Lung (tissue), 12 donors: Measurements from ENCODE around the gene GNAS. TPM values are rescaled to one million over a fixed set of nuclear protein-coding genes. Genes with fewer than 3 reads are reported as not detected.

Experiments used
- ATAC-seq: fragments of 200-7000 bp; cut with Tn5 transposase; one replicate; pipeline ENCODE4 v1.9.1; 2020; ENCODE audit warnings: moderate number of reproducible peaks; ENCODE audit not compliant: insufficient read depth, low FRiP score
- DNase-seq, 3 donors: peaks; one replicate each; pipeline ENCODE4 v3.0.0-alpha.2; 2013 to 2017
- H3K27ac ChIP-seq, 2 donors: one replicate each; pipeline ENCODE4 v1.5.1; 2013; ENCODE audit warnings: mild to moderate bottlenecking in 2 of 2, moderate library complexity in 2 of 2, control low read depth in 1 of 2, inconsistent platforms in 1 of 2, low read depth in 1 of 2, low read length in 1 of 2
- H3K27me3 ChIP-seq, 3 donors: one replicate each; pipeline ENCODE4 v1.5.1; 2013; ENCODE audit warnings: low read length in 2 of 3; ENCODE audit not compliant: control insufficient read depth in 3 of 3, insufficient read depth in 3 of 3
- H3K36me3 ChIP-seq, 4 donors: one replicate each; pipeline ENCODE4 v1.5.1; 2013; ENCODE audit warnings: low read length in 4 of 4, mild to moderate bottlenecking in 1 of 4, moderate library complexity in 1 of 4; ENCODE audit not compliant: control insufficient read depth in 4 of 4, insufficient read depth in 4 of 4
- H3K4me1 ChIP-seq, 5 donors: one replicate each; pipeline ENCODE4 v1.5.1; 2013; ENCODE audit warnings: low read length in 5 of 5, mild to moderate bottlenecking in 2 of 5, moderate library complexity in 1 of 5; ENCODE audit not compliant: control insufficient read depth in 5 of 5, insufficient read depth in 5 of 5
- H3K4me3 ChIP-seq: one replicate; pipeline ENCODE4 v1.5.1; 2013; ENCODE audit warnings: mild to moderate bottlenecking, control low read depth, moderate library complexity
- H3K9ac ChIP-seq, 2 donors: one replicate each; pipeline ENCODE4 v1.5.1; 2013; ENCODE audit warnings: low read length in 2 of 2, control low read depth in 1 of 2; ENCODE audit not compliant: insufficient read depth in 1 of 2
- H3K9me3 ChIP-seq, 4 donors: one replicate each; pipeline ENCODE4 v1.5.1; 2013; ENCODE audit warnings: low read length in 3 of 4, mild to moderate bottlenecking in 1 of 4, moderate library complexity in 1 of 4; ENCODE audit not compliant: control insufficient read depth in 4 of 4, insufficient read depth in 3 of 4
- CTCF ChIP-seq: IDR thresholded peaks from 2 replicates; pipeline ENCODE4 v1.5.1; 2012; ENCODE audit warnings: mild to moderate bottlenecking; ENCODE audit errors: control extremely low read depth, extremely low read depth
- WGBS, 2 donors: extraction: QIAGEN DNeasy Blood & Tissue Kit; methylation state at CpG; one replicate each; pipeline ENCODE4 v1.1.7; 2013; 5-methylcytosine and 5-hydroxymethylcytosine counted together
- polyA plus RNA-seq, 2 donors: library from polyadenylated mRNA; stranded (reverse); fragments of 200-250 nt; gene quantifications; one replicate each; pipeline ENCODE4 v1.2.1, GENCODE V29; 2013
- total RNA-seq, 2 donors: library from RNA; depleted of rRNA in 1 of 2; stranded (reverse); fragments of >200 nt in 1 of 2; gene quantifications; one replicate each; pipeline ENCODE4 v1.2.1, GENCODE V29; 2014 to 2021
- donor health status: control.
- donor health status: control.
- donor health status: Bipolar disorder and iron deficiency.
- donor health status: healthy.
- donor health status: DM: yes; HTN: yes; CAD: no.

GNAS gene
- total and polyA plus RNA-seq, 4 donors = 638 to 1,238 (median 887) TPM

GRCh38 chr20:58877050-58877975 is 24.8 kb downstream of the GNAS start:
- WGBS, 2 donors = 74 to 86% methylated on average over 11 of the region's 11 CpGs
- ATAC-seq = no peak
- H3K27ac ChIP-seq = no peak overlapping the region
- no peaks in the 10 kb centered on the region for H3K27me3 ChIP-seq
- peaks cover 0 to 6% (median 0%) of the 10 kb centered on the region in 5 donors for H3K4me1 ChIP-seq
- no peaks in the 10 kb centered on the region for H3K9me3 ChIP-seq
- H3K9ac ChIP-seq = no peak overlapping the region
- DNase-seq = peak in 1 of 3 donors; percentile 61
- no peaks in the 10 kb centered on the region for H3K36me3 ChIP-seq
- TF ChIP-seq CTCF = no peak
- H3K4me3 ChIP-seq = no peak overlapping the region

- no peak overlapping the region for H3K9ac ChIP-seq
- 80 to 84% methylated on average over 4 of the region's 4 CpGs for WGBS, 2 donors
- peaks cover 0 to 6% (median 0%) of the 10 kb centered on the region in 5 donors for H3K4me1 ChIP-seq
These were observed 25.5 kb downstream of the GNAS start for GRCh38 chr20:58877976-58878360.

GRCh38 chr20:58878399-58878798 is 25.9 kb downstream of the GNAS start:
- no peaks in the 10 kb centered on the region for H3K36me3 ChIP-seq
- 95 to 99% methylated on average over 4 of the region's 4 CpGs for WGBS, 2 donors
- no peaks in the 10 kb centered on the region for H3K27me3 ChIP-seq
- H3K9me3 ChIP-seq = no peaks in the 10 kb centered on the region
- peaks cover 0 to 8% (median 0%) of the 10 kb centered on the region in 5 donors for H3K4me1 ChIP-seq
- TF ChIP-seq CTCF = no peak
- H3K9ac ChIP-seq = no peak overlapping the region
- ATAC-seq (no peak), DNase-seq (no peak)
- H3K4me3 ChIP-seq = no peak overlapping the region
- no peak overlapping the region for H3K27ac ChIP-seq

More at GRCh38 chr20:58877976-58878360, 25.5 kb downstream of the GNAS start:
- H3K27ac ChIP-seq = no peak overlapping the region
- no peak for TF ChIP-seq CTCF
- H3K27me3 ChIP-seq = no peaks in the 10 kb centered on the region
- DNase-seq = no peak
- H3K9me3 ChIP-seq = no peaks in the 10 kb centered on the region
- H3K36me3 ChIP-seq = no peaks in the 10 kb centered on the region
- no peak overlapping the region for H3K4me3 ChIP-seq
- ATAC-seq = no peak
